Activated CD8-positive, alpha-beta T cell treated with anti-CD3 and anti-CD28 coated beads for 36 hours (primary cell): ENCODE results near the gene TYROBP. TPM values are rescaled to one million over a fixed set of nuclear protein-coding genes. Genes with fewer than 3 reads are reported as not detected.
A peak's percentile ranks its signal among the peaks of the same experiment; 100 is the strongest.

Experiments used
- ATAC-seq: fragments of 200-7000 bp; cut with Tn5 transposase; one replicate; pipeline ENCODE4 v1.10.0; 2021; ENCODE audit warnings: mild to moderate bottlenecking, moderate library complexity
- CTCF ChIA-PET: fragments of 350-600 bp; sonication (Branson Sonifier 250); formaldehyde crosslinking; loops from one replicate; lab custom pipeline; 2021; ENCODE audit warnings: antibody characterized with exemption; lab: Charles Lee
- POLR2A ChIA-PET: fragments of 350-600 bp; sonication (Branson Sonifier 250); formaldehyde crosslinking; loops from one replicate; lab custom pipeline; 2021; ENCODE audit warnings: antibody characterized with exemption; lab: Charles Lee
- DNase-seq: peaks from one replicate; pipeline ENCODE4 v3.0.0-alpha.2; 2020
- H3K27ac Mint-ChIP-seq: one replicate; pipeline ENCODE4 v1.8.0; 2021; ENCODE audit warnings: mild to moderate bottlenecking, mixed read lengths
- H3K27me3 Mint-ChIP-seq: one replicate; pipeline ENCODE4 v1.8.0; 2021; ENCODE audit warnings: mixed read lengths
- H3K36me3 Mint-ChIP-seq: one replicate; pipeline ENCODE4 v1.8.0; 2021; ENCODE audit warnings: low read depth, mixed read lengths
- H3K4me1 Mint-ChIP-seq: one replicate; pipeline ENCODE4 v1.8.0; 2021; ENCODE audit warnings: low read depth, mixed read lengths
- H3K4me3 Mint-ChIP-seq: one replicate; pipeline ENCODE4 v1.8.0; 2021; ENCODE audit warnings: mild to moderate bottlenecking, moderate library complexity, mixed read lengths
- H3K9me3 Mint-ChIP-seq: one replicate; pipeline ENCODE4 v1.8.0; 2021; ENCODE audit warnings: mixed read lengths
- CTCF ChIP-seq: fragments of 200-600 bp; IDR thresholded peaks from one replicate; pipeline ENCODE4 v1.8.0; 2022; ENCODE audit warnings: antibody characterized with exemption, mild to moderate bottlenecking
- intact Hi-C: fragments of 100-400 bp; cut with micrococcal nuclease; formaldehyde crosslinking; loops from one replicate; pipeline ENCODE4 v1.10.0; 2022
- total RNA-seq, 2 experiments: library from RNA; stranded (reverse); gene quantifications; one replicate each; pipeline ENCODE4 v1.2.3, GENCODE V29; 2021

The TYROBP gene
- total RNA-seq, 2 experiments from 2014 or later, result 0.81 to 1.5 TPM

- H3K9me3 Mint-ChIP-seq, result no peaks in the 10 kb centered on the region
- ATAC-seq (no peak), DNase-seq (no peak)
- H3K36me3 Mint-ChIP-seq, result peaks cover 1% of the 10 kb centered on the region
- peaks cover 17% of the 10 kb centered on the region for H3K4me1 Mint-ChIP-seq
- TF ChIP-seq CTCF, result no peak
- no peaks in the 10 kb centered on the region for H3K27me3 Mint-ChIP-seq
- ChIA-PET POLR2A (interaction anchor here (0.9 kb wide), 1 partner anchor 57 kb away, joined by 4 read pairs; no protein-coding TSS in a partner anchor), CTCF (interaction anchor here (1.0 kb wide), 1 partner anchor 53 kb away, joined by 3 read pairs; no protein-coding TSS in a partner anchor)
- intact Hi-C loops, result no loop called here
- H3K4me3 Mint-ChIP-seq, result no peak overlapping the region
- H3K27ac Mint-ChIP-seq, result peak overlapping the region; percentile 11
Measured at GRCh38 chr19:35940839-35941238, 32.7 kb upstream of the TYROBP start.

GRCh38 chr19:35940078-35940775 is 32.1 kb upstream of the TYROBP start:
- no peaks in the 10 kb centered on the region for H3K27me3 Mint-ChIP-seq
- peaks cover 1% of the 10 kb centered on the region for H3K36me3 Mint-ChIP-seq
- H3K27ac Mint-ChIP-seq, result no peak overlapping the region
- DNase-seq, result no peak
- no peaks in the 10 kb centered on the region for H3K9me3 Mint-ChIP-seq
- CTCF ChIA-PET, result interaction anchor here (1.0 kb wide), 1 partner anchor 54 kb away, joined by 3 read pairs; no protein-coding TSS in a partner anchor
- no peak for TF ChIP-seq CTCF
- intact Hi-C loops, result no loop called here
- peaks cover 22% of the 10 kb centered on the region for H3K4me1 Mint-ChIP-seq
- no peak for ATAC-seq
- no peak overlapping the region for H3K4me3 Mint-ChIP-seq
- POLR2A ChIA-PET, result interaction anchor here (0.9 kb wide), 1 partner anchor 57 kb away, joined by 4 read pairs; no protein-coding TSS in a partner anchor

GRCh38 chr19:35939307-35940077 is 31.4 kb upstream of the TYROBP start:
- peaks cover 1% of the 10 kb centered on the region for H3K36me3 Mint-ChIP-seq
- H3K4me3 Mint-ChIP-seq, result no peak overlapping the region
- H3K27me3 Mint-ChIP-seq, result no peaks in the 10 kb centered on the region
- no peaks in the 10 kb centered on the region for H3K9me3 Mint-ChIP-seq
- H3K27ac Mint-ChIP-seq, result no peak overlapping the region
- no peak for TF ChIP-seq CTCF
- ATAC-seq, result no peak
- intact Hi-C loops, result loop anchor here (10.0 kb wide), 1 partner anchor 225 kb away; the partner anchor contains the start of gene KMT2B
- ChIA-PET POLR2A (no interaction called here), CTCF (interaction anchor here (1.0 kb wide), 1 partner anchor 54 kb away, joined by 3 read pairs; no protein-coding TSS in a partner anchor)
- H3K4me1 Mint-ChIP-seq, result peaks cover 22% of the 10 kb centered on the region
- DNase-seq, result no peak

- DNase-seq (no peak), ATAC-seq (no peak)
- no peaks in the 10 kb centered on the region for H3K36me3 Mint-ChIP-seq
- no peaks in the 10 kb centered on the region for H3K9me3 Mint-ChIP-seq
- H3K27me3 Mint-ChIP-seq, result no peaks in the 10 kb centered on the region
- H3K4me3 Mint-ChIP-seq, result peak overlapping the region; percentile 59
- intact Hi-C loops, result loop anchor here (10.0 kb wide), 1 partner anchor 224 kb away; the partner anchor contains the start of gene KMT2B
- peaks cover 22% of the 10 kb centered on the region for H3K4me1 Mint-ChIP-seq
- peak overlapping the region; percentile 3 for H3K27ac Mint-ChIP-seq
- no peak for TF ChIP-seq CTCF
- CTCF ChIA-PET, result no interaction called here
- POLR2A ChIA-PET, result no interaction called here
Measured at GRCh38 chr19:35938282-35939224, 30.5 kb upstream of the TYROBP start.
